ENCODE results near the gene SLC19A1. TPM values are rescaled to one million over a fixed set of nuclear protein-coding genes. Genes with fewer than 3 reads are reported as not detected.

The SLC19A1 gene
- total and polyA plus RNA-seq, 4 donors: 8.4 to 28.0 (median 13.0) TPM

- TF ChIP-seq CTCF (IDR thresholded peaks at IDR 0.05; ENCODE audit: low read depth, low read length, missing input control): no peak
- no peak for TF ChIP-seq RXRA (IDR thresholded peaks at IDR 0.05)
- TF ChIP-seq NR2F2 (IDR thresholded peaks at IDR 0.05): no peak
- TF ChIP-seq HNF4A (conservative IDR thresholded peaks at IDR 0.05): no peak
- no peak for TF ChIP-seq ATF3 (IDR thresholded peaks at IDR 0.05)
- no peak for TF ChIP-seq TAF1 (conservative IDR thresholded peaks at IDR 0.05)
- no peak for TF ChIP-seq EGR1 (IDR thresholded peaks at IDR 0.05; ENCODE audit: low read depth in 2 of 2)
These were observed 44.1 kb upstream of the SLC19A1 start (continued) for GRCh38 chr21:45586289-45586858.

- Histone ChIP-seq H3K27me3 (ENCODE audit: control insufficient read depth in 4 of 4, insufficient read depth in 4 of 4, low read length in 3 of 4) (peaks cover 0 to 3% (median 1%) of the 10 kb centered on the region in 4 donors), H3K27ac (ENCODE audit: low read depth in 1 of 2, low read length in 2 of 2) (no peak overlapping the region)
- DNase-seq (ENCODE audit: low spot score): no peak
These were observed 42.5 kb upstream of the SLC19A1 start for GRCh38 chr21:45584786-45585185.

More at GRCh38 chr21:45584786-45585185, 42.5 kb upstream of the SLC19A1 start:
- no peak overlapping the region for H3K4me3 ChIP-seq (ENCODE audit: low read depth in 1 of 3, low read length in 3 of 3)
- H3K9me3 ChIP-seq (ENCODE audit: control insufficient read depth in 4 of 4, low read length in 3 of 4): peaks cover 5 to 10% (median 10%) of the 10 kb centered on the region in 4 donors
- no peaks in the 10 kb centered on the region for H3K36me3 ChIP-seq (ENCODE audit: control insufficient read depth in 4 of 4, insufficient read depth in 3 of 4, low read depth in 1 of 4, low read length in 3 of 4)
- WGBS: 74% methylated on average over 4 of the region's 4 CpGs
- H3K9ac ChIP-seq (ENCODE audit: low read depth in 1 of 2, low read length in 2 of 2): no peak overlapping the region
- H3K4me1 ChIP-seq (ENCODE audit: control insufficient read depth in 4 of 4, insufficient read depth in 4 of 4, low read length in 3 of 4): peaks cover 0 to 3% (median 0%) of the 10 kb centered on the region in 4 donors
- TF ChIP-seq HNF4G (IDR thresholded peaks at IDR 0.05): no peak
- no peak for TF ChIP-seq RXRA (IDR thresholded peaks at IDR 0.05)
- TF ChIP-seq SP1 (IDR thresholded peaks at IDR 0.05): no peak
- TF ChIP-seq REST (IDR thresholded peaks at IDR 0.05): no peak
- no peak for TF ChIP-seq CTCF (IDR thresholded peaks at IDR 0.05; ENCODE audit: low read depth, low read length, missing input control)
- no peak for TF ChIP-seq MAX (IDR thresholded peaks at IDR 0.05)
- TF ChIP-seq RAD21 (IDR thresholded peaks at IDR 0.05): no peak
- no peak for TF ChIP-seq HNF4A (conservative IDR thresholded peaks at IDR 0.05)
- TF ChIP-seq FOXA1 (IDR thresholded peaks at IDR 0.05): no peak
- no peak for TF ChIP-seq YY1 (IDR thresholded peaks at IDR 0.05)
- TF ChIP-seq EGR1 (IDR thresholded peaks at IDR 0.05; ENCODE audit: low read depth in 2 of 2): no peak
- no peak for TF ChIP-seq TAF1 (conservative IDR thresholded peaks at IDR 0.05)
- no peak for TF ChIP-seq FOXA2 (IDR thresholded peaks at IDR 0.05)
- no peak for TF ChIP-seq GABPA (IDR thresholded peaks at IDR 0.05 in 1 of 2, conservative IDR thresholded peaks at IDR 0.05 in 1 of 2)
- TF ChIP-seq ZBTB33 (IDR thresholded peaks at IDR 0.05): no peak
- TF ChIP-seq JUND (IDR thresholded peaks at IDR 0.05): no peak
- TF ChIP-seq NR2F2 (IDR thresholded peaks at IDR 0.05): no peak
